GM23338 (cell line): Measurements from ENCODE around the gene TBCE. TPM values are rescaled to one million over a fixed set of nuclear protein-coding genes. Genes with fewer than 3 reads are reported as not detected.

Source experiments
- ATAC-seq: fragments of 200-7000 bp; cut with Tn5 transposase; 3 replicates; pipeline ENCODE4 v1.9.1; 2020
- DNase-seq: peaks from one replicate; pipeline ENCODE4 v3.0.0-alpha.2; 2015; ENCODE audit warnings: low spot score
- H2AFZ ChIP-seq: fragments of 200-600 bp; sonication (generic); 2 replicates; pipeline ENCODE4 v1.8.0; 2016; ENCODE audit warnings: antibody characterized with exemption, mild to moderate bottlenecking, moderate library complexity
- H3F3A ChIP-seq: fragments of 200-600 bp; sonication (generic); replicated peaks from 2 replicates; pipeline ENCODE4 v1.8.0; 2017; ENCODE audit warnings: antibody characterized with exemption, mixed run types, low read depth
- H3K27ac ChIP-seq: fragments of 200-600 bp; sonication (generic); 2 replicates; pipeline ENCODE4 v1.6.1; 2016; ENCODE audit warnings: low read depth
- H3K27me3 ChIP-seq: fragments of 200-600 bp; sonication (generic); 2 replicates; pipeline ENCODE4 v1.8.0; 2016; ENCODE audit warnings: mild to moderate bottlenecking, mixed run types, moderate library complexity; ENCODE audit not compliant: insufficient read depth
- H3K36me3 ChIP-seq: fragments of 200-600 bp; sonication (generic); 2 replicates; pipeline ENCODE4 v1.8.0; 2016; ENCODE audit warnings: mild to moderate bottlenecking; ENCODE audit not compliant: insufficient read depth
- H3K4me1 ChIP-seq: fragments of 200-600 bp; sonication (generic); 2 replicates; pipeline ENCODE4 v1.8.0; 2016; ENCODE audit warnings: mild to moderate bottlenecking, moderate library complexity; ENCODE audit not compliant: insufficient read depth
- H3K4me2 ChIP-seq: fragments of 200-600 bp; sonication (generic); 2 replicates; pipeline ENCODE4 v1.7.1; 2017; ENCODE audit warnings: mixed run types
- H3K4me3 ChIP-seq: fragments of 200-600 bp; sonication (generic); 2 replicates; pipeline ENCODE4 v1.6.1; 2016; ENCODE audit warnings: mixed run types
- H3K79me2 ChIP-seq: fragments of 200-600 bp; sonication (generic); replicated peaks from 2 replicates; pipeline ENCODE4 v1.8.0; 2017; ENCODE audit warnings: mild to moderate bottlenecking; ENCODE audit not compliant: insufficient read depth
- H3K9me2 ChIP-seq: fragments of 200-600 bp; sonication (generic); 2 replicates; pipeline ENCODE4 v1.8.0; 2017; ENCODE audit not compliant: insufficient read depth
- H4K20me1 ChIP-seq: fragments of 200-600 bp; sonication (generic); replicated peaks from 2 replicates; pipeline ENCODE4 v1.8.0; 2017; ENCODE audit warnings: mild to moderate bottlenecking; ENCODE audit not compliant: insufficient read depth
- H3K27ac Mint-ChIP-seq: 2 replicates; pipeline ENCODE4 v1.8.0; 2020; ENCODE audit warnings: inconsistent platforms, mild to moderate bottlenecking, moderate library complexity, mixed read lengths
- H3K27me3 Mint-ChIP-seq: 3 replicates; pipeline ENCODE4 v1.8.0; 2022; ENCODE audit warnings: low read depth, mild to moderate bottlenecking, moderate library complexity, mixed read lengths, inconsistent platforms; ENCODE audit not compliant: insufficient read depth, poor library complexity
- H3K36me3 Mint-ChIP-seq: 3 replicates; pipeline ENCODE4 v1.8.0; 2021; ENCODE audit warnings: low read depth, mild to moderate bottlenecking, inconsistent platforms, moderate library complexity, mixed read lengths
- H3K4me1 Mint-ChIP-seq: 3 replicates; pipeline ENCODE4 v1.8.0; 2020; ENCODE audit warnings: mild to moderate bottlenecking, inconsistent platforms, mixed read lengths
- H3K4me3 Mint-ChIP-seq: 3 replicates; pipeline ENCODE4 v1.8.0; 2021; ENCODE audit warnings: moderate library complexity, mild to moderate bottlenecking, inconsistent platforms, mixed read lengths
- H3K9me3 Mint-ChIP-seq: 3 replicates; pipeline ENCODE4 v1.8.0; 2020; ENCODE audit warnings: moderate library complexity, mild to moderate bottlenecking, inconsistent platforms, mixed read lengths
- CREB1 ChIP-seq: fragments of 250-450 bp; sonication (Bioruptor Pico); IDR thresholded peaks from 2 replicates; pipeline ENCODE4 v1.5.0; 2020; ENCODE audit warnings: low read depth, mild to moderate bottlenecking, moderate library complexity
- CTCF ChIP-seq, 2 experiments: fragments of 200-600 bp in 1 of 2; sonication (generic) in 1 of 2; conservative IDR thresholded peaks; 2 replicates each; pipeline versions ENCODE4 v1.5.1 to v1.6.1; 2016 to 2017; ENCODE audit warnings: antibody characterized with exemption in 2 of 2, low read depth in 2 of 2, mild to moderate bottlenecking in 2 of 2, moderate library complexity in 1 of 2
- ETS1 ChIP-seq: IDR thresholded peaks from 2 replicates; pipeline ENCODE4 v1.6.1; 2016; ENCODE audit warnings: antibody characterized with exemption
- EZH2phosphoT487 ChIP-seq: fragments of 200-600 bp; sonication (generic); IDR thresholded peaks from one replicate; pipeline ENCODE4 v1.8.1; 2018; ENCODE audit warnings: antibody characterized with exemption; ENCODE audit not compliant: unreplicated experiment
- NANOG ChIP-seq: IDR thresholded peaks from 2 replicates; pipeline ENCODE4 v1.6.1; 2016; ENCODE audit warnings: antibody characterized with exemption, borderline replicate concordance
- POLR2AphosphoS5 ChIP-seq: IDR thresholded peaks from 2 replicates; pipeline ENCODE4 v1.6.1; 2016; ENCODE audit warnings: antibody characterized with exemption, low read depth
- REST ChIP-seq: IDR thresholded peaks from one replicate; pipeline ENCODE4 v1.6.1; 2018; ENCODE audit warnings: antibody characterized with exemption; ENCODE audit not compliant: unreplicated experiment
- STAT1 ChIP-seq: IDR thresholded peaks from one replicate; pipeline ENCODE4 v1.6.1; 2016; ENCODE audit warnings: antibody characterized with exemption; ENCODE audit not compliant: unreplicated experiment
- ZNF462 ChIP-seq: fragments of 250-450 bp; sonication (Bioruptor Pico); IDR thresholded peaks from 2 replicates; pipeline ENCODE4 v1.5.0; 2020; ENCODE audit warnings: mild to moderate bottlenecking, moderate library complexity
- polyA plus RNA-seq: library from polyadenylated mRNA; unstranded; fragments of >200 nt; fragmentation: Nextera tagmentation; extraction: Ambion mirVana; gene quantifications from 2 replicates; pipeline ENCODE4 v1.2.1, GENCODE V29; 2016
- total RNA-seq: library from RNA; depleted of rRNA; stranded (reverse); fragments of >200 nt; shearing (Covaris generic); gene quantifications from 2 replicates; pipeline ENCODE4 v1.2.3, GENCODE V29; 2014

TBCE gene
- total and polyA plus RNA-seq, 2 experiments from 2014 or later = 42.7 to 64.8 TPM

- DNase-seq (no peak), ATAC-seq (no peak)
- Histone ChIP-seq H3K27ac (peak overlapping the region; percentile 39; the same call in 1 of the 2 replicates), H4K20me1 (peaks cover 5% of the 10 kb centered on the region; the same call in 1 of the 2 replicates), H3F3A (peaks cover 10% of the 10 kb centered on the region), H3K79me2 (peaks cover 5% of the 10 kb centered on the region), H2AFZ (no peak overlapping the region), H3K27me3 (no peaks in the 10 kb centered on the region), H3K9me2 (no peaks in the 10 kb centered on the region), H3K4me2 (no peak overlapping the region), H3K4me1 (0 out of 2 replicates have a peak, but pooled peaks cover 2% of the 10 kb centered on the region), H3K36me3 (no peaks in the 10 kb centered on the region), H3K4me3 (no peak overlapping the region)
- Mint-ChIP-seq H3K9me3 (peaks cover 9% of the 10 kb centered on the region; the same call in 1 of the 3 replicates), H3K4me3 (no peak overlapping the region), H3K36me3 (peaks cover 9% of the 10 kb centered on the region; the same call in 2 of the 3 replicates), H3K27me3 (peaks cover 7% of the 10 kb centered on the region), H3K4me1 (no peaks in the 10 kb centered on the region), H3K27ac (no peak overlapping the region)
- TF ChIP-seq POLR2AphosphoS5 = no peak
Measured at GRCh38 chr1:235407419-235407818, 40.2 kb downstream of the TBCE start.

- Histone ChIP-seq H2AFZ (no peak overlapping the region), H3K79me2 (peaks cover 7% of the 10 kb centered on the region), H3K4me1 (0 out of 2 replicates have a peak, but pooled peaks cover 2% of the 10 kb centered on the region), H3K27me3 (no peaks in the 10 kb centered on the region), H3F3A (peaks cover 10% of the 10 kb centered on the region), H3K27ac (peak overlapping the region; percentile 40; the same call in 1 of the 2 replicates), H3K4me3 (no peak overlapping the region), H4K20me1 (no peaks in the 10 kb centered on the region), H3K4me2 (no peak overlapping the region), H3K36me3 (no peaks in the 10 kb centered on the region), H3K9me2 (no peaks in the 10 kb centered on the region)
- peaks cover 6% of the 10 kb centered on the region; the same call in 2 of the 3 replicates for H3K36me3 Mint-ChIP-seq
- DNase-seq = no peak
- no peak overlapping the region for H3K4me3 Mint-ChIP-seq
- H3K4me1 Mint-ChIP-seq = no peaks in the 10 kb centered on the region
- no peak overlapping the region for H3K27ac Mint-ChIP-seq
- no peak for ATAC-seq
- H3K27me3 Mint-ChIP-seq = peaks cover 8% of the 10 kb centered on the region
- peaks cover 10% of the 10 kb centered on the region; the same call in 2 of the 3 replicates for H3K9me3 Mint-ChIP-seq
- TF ChIP-seq POLR2AphosphoS5 (no peak), CTCF (conservative IDR thresholded peaks at IDR 0.05; ENCODE audit: low read depth in 2 of 2) (no peak), EZH2phosphoT487 (no peak), CREB1 (CRISPR knock-in tag) (no peak), STAT1 (no peak), NANOG (no peak), ZNF462 (CRISPR knock-in tag) (no peak), REST (no peak), ETS1 (no peak)
Measured at GRCh38 chr1:235408503-235408960, 41.3 kb downstream of the TBCE start.
